Measurements from ENCODE around the gene LSMEM2.

GRCh38 chr3:50290161-50290641, 11.3 kb downstream of the LSMEM2 start:
- TF ChIP-seq CTCF (conservative IDR thresholded peaks at IDR 0.05; ENCODE audit: low read length) (no peak), EZH2phosphoT487 (IDR thresholded peaks at IDR 0.05; ENCODE audit: borderline replicate concordance) (no peak)

Measured in Loucy (cell line).